Measurements from ENCODE around the gene ZC3HAV1.

GRCh38 chr7:139095194-139095659 is 14.3 kb downstream of the ZC3HAV1 start:
- TF ChIP-seq, protein P1, sequence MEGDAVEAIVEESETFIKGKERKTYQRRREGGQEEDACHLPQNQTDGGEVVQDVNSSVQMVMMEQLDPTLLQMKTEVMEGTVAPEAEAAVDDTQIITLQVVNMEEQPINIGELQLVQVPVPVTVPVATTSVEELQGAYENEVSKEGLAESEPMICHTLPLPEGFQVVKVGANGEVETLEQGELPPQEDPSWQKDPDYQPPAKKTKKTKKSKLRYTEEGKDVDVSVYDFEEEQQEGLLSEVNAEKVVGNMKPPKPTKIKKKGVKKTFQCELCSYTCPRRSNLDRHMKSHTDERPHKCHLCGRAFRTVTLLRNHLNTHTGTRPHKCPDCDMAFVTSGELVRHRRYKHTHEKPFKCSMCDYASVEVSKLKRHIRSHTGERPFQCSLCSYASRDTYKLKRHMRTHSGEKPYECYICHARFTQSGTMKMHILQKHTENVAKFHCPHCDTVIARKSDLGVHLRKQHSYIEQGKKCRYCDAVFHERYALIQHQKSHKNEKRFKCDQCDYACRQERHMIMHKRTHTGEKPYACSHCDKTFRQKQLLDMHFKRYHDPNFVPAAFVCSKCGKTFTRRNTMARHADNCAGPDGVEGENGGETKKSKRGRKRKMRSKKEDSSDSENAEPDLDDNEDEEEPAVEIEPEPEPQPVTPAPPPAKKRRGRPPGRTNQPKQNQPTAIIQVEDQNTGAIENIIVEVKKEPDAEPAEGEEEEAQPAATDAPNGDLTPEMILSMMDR (conservative IDR thresholded peaks at IDR 0.05; ENCODE audit: low read depth in 2 of 2): no peak
- TF ChIP-seq EZH2 (IDR thresholded peaks at IDR 0.05; ENCODE audit: low read depth, unreplicated experiment): no peak
- no peak for TF ChIP-seq POLR2AphosphoS5 (IDR thresholded peaks at IDR 0.05; ENCODE audit: low read depth)
- TF ChIP-seq JUNB (IDR thresholded peaks at IDR 0.05; ENCODE audit: unreplicated experiment): no peak
- no peak for TF ChIP-seq REST (IDR thresholded peaks at IDR 0.05; ENCODE audit: unreplicated experiment)
